Stimulated activated CD8-positive, alpha-beta memory T cell treated with anti-CD3 and anti-CD28 coated beads, Interleukin-12 subunit alpha, Interleukin-12 subunit beta, amount 100 ng/mL, for 4 hours (primary cell): Measurements from ENCODE around the gene CELA3A.
"Not testable (repeated sequence)": the region's sequence is repeated elsewhere in the genome, so short reads cannot be mapped to it uniquely, and the experiment has no call there.

Experiments
- DNase-seq: peaks from one replicate; pipeline ENCODE4 v3.0.0-alpha.2; 2020; ENCODE audit warnings: low read depth

CELA3A gene

DNA sequence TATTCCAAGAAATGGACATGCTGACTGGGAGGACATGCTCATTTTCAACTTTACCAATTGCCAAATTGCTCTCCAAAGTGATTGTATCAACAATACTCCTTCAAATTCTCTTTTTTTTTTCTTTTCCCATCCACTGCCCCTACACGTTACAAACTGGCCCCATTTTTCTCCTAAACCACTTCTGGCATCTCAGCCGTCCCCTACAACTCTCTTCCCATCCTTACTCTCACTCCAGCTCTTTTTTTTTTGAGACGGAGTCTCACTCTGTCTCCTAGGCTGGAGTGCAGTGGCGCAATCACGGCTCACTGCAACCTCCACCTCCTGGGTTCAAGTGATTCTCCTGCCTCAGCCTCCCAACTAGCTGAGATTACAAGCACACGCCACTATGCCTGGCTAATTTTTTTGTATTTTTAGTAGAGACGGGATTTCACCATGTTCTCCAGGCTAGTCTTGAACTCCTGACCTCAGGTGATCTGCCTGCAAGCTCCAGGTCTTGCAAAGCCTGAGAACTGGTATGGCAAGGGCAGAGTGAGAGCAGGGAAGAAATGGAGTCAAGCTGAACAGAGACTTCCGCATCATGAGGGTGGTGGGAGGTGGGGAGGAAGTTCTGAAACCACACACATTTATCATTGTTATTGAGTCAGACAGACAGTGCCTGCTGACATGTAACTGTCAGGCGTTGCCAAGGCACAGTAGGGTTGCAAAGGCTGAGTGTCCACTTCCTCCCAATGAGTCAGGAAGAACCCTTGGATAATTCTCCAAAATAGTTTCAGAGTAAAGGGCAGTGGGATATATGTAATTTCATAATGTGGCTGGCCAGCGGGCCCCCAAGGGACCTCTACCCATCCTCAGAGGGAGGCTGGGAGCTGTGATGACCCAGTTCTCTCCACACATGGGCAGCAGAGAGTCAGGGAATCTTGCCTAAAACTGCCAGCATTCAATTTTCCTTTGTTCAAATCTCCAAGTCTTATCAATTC is 17.4 kb downstream of the CELA3A start:
- peak; percentile 39 for DNase-seq

DNA sequence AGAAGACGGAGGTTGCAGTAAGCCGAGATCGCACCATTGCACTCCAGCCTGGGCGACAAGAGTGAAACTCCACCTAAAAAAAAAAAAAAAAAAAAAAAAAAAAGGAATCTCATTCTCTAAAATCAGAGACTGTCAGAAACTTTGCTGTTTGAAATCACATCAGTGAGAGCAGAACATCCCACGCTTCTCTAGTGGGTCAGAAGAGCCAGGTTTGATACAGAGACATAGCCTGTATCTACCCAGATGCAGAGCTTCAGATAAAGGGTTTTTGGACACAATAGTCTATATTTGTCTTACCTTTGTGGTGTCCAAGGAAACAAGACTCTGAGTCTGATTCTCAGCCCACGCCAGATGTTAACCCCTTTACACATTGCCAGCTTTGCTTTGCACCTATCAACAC is 19.6 kb downstream of the CELA3A start:
- DNase-seq: no peak

DNA sequence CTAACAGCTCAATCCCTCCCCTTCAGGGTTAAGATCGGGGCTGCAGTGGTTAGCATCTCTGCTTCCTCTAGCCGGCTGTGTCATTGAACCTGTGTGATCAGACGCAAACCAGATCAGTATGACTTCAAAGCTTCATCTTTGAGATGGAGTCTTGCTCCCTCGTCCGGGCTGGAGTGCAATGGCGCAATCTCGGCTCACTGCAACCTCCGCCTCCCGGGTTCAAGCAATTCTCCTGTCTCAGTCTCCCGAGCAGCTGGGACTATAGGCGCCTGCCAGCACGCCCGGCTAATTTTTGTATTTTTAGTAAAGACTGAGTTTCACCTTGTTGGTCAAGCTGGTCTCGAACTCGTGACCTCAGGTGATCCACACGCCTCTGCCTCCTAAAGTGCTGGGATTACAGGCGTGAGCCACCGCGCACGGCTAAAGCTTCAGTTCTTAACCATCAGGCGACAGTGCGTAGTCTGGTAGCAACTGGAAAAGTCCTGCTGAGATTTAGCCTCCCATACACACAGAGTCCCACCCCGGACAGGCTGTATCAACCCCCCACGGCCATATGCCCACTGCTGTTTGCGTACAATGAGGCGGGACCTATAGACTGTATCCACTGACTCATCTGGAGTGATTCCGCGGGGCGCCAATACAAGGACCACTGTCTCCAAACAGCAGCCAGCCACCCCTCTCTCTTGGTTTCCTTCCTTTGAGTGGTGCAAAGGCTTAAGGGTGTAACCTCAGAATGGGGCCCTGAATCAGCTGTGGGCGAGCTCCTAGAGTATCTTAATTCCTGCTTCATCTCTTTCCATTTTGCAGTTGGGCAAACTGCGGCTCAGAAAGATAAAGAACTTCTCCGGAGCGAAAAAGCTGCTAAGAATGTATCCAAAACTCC is 23.3 kb downstream of the CELA3A start:
- DNase-seq: peak; percentile 51

DNA sequence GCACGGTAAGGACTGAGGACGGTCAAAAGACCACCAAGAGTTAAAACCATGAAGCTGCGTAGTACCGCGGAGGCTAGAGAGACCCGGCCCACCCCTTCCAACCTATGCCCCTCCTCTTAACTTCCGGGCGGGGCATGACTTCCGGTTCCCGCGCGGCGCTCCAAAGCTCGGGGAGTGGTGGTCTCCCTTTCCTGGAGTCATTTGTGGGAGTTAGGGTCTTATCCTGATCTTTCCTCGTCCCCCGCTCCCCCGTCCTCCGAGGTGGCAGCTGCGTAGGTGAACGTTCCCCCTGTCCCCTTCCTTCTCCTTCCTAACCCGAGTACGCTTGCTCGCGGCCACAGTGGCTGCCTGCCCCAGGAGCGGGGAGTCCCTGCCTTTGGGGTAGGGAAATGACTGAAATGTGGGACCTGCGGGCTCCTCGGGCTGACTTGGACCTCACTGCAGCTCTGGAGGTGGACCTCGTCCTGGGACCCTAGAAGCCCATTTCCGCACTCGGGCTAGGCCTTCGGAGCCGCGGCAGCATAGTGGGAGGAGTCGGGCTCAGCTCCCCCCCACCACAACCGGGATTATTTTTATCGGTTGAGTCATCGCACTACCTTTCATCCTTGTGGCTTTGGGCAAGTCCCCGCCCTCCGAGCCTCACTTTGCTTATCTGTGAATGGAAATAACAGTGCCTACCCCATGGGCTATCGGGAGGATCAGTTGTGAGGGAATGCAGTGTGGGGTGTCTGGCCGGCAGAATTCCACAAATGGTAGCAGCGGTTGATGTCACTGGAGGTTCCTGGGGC is 24.1 kb downstream of the CELA3A start:
- DNase-seq: peak; percentile 81

DNA sequence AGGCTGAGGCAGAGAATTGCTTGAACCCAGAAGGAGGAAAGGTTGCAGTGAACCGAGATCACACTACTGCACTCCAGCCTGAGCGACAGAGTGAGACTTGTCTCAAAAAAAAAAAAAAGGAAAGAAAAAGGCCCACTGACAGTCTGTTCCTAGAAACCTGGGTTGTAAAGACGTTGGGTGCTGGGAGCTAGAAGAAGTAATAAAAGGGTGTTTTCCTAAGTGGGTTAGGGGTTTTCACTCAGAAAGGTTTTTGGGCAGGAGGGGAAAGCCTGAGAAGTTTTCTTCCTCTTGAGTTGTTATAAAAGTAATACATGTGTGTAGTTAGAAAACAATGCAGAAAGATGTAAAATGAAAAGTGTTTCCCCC is 25.4 kb downstream of the CELA3A start:
- no peak for DNase-seq

DNA sequence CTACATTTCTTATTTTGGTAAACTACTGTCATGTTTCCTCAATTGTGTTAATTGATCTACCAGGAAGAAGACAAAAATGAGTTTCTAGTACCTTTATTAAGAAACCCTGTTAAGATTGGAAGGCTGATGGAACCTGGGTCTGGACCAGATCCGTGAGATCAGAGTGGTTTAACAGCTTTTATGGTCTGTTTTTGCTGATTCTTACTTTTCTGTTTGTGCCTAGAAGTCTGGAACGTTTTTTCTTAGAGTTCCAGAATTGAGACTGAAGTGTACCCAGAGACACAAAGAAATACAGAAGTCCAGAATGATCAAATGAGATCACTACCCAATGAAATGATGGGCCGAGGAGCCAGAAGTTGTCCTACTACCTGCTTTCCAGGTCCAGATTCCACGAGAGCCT is 28.6 kb downstream of the CELA3A start:
- DNase-seq: no peak

DNA sequence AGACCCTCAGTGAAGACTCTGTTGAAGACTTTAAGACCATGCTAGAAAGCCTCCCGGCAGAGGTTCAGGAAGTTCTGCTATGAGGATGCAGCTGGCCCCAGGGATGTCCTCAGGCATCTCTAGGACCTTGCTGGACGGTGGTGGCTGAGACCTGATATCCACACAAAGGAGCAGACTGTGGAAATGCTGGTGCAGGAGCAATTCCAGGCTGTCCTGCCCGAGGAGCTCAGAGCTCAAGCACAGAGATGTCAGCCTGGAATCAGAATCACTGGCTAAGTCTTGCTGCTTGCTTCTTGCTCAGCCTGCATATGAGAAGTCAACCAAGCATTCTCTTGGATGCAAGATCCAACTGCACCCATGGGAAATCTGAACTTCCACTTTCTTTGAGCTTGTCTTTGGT is 29.0 kb downstream of the CELA3A start:
- DNase-seq: no peak

DNA sequence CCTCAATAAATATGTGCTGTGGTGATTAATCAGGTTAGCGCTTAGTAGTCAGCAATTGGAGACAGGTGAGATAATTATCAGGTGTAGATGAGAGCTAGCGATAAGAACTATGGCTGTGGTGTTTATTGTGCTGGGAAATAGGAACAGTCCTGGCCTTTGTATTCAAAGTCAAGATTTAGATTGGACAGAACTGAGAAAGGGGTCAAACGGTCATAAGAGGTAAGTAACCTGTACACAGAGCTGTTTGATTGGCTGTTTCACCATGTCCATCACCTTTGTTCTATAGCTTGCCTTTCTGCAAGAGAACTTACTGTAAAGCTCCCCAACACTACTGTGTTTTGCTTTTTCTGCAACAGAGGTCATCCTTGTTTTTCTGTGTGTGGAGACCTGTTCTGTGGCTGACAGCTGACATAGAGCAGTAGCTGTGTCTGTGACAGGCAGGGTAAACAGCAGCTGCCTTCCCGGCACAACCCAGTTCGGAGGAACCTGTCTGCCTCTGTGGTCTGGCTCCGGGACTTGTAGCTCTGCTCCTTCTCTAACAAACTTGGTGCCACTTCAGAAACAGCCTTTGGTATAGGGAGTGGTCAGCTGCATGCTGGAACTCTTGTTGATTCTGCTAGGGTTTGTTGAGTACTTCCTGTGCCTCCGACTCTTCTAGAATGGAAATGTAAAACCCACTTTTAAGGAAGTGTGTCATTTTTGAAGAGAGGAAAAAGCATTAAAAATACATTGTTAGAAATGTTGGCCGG is 29.9 kb downstream of the CELA3A start:
- DNase-seq: no peak

DNA sequence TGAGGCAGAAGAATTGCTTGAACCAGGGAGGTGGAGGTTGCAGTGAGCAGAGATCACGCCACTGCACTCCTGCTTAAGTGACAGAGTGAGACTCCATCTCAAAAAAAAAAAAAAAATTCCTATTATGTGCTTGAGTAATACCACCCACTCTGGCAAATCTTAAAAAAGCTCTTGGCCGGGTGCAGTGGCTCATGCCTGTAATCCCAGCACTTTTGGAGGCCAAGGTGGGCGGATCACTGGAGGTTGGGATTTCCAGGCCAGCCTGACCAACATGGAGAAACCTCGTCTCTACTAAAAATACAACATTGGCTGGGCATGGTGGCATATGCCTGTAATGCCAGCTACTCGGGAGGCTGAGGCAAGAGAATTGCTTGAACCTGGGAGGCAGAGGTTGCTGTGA is 33.4 kb downstream of the CELA3A start:
- not testable (repeated sequence) for DNase-seq

DNA sequence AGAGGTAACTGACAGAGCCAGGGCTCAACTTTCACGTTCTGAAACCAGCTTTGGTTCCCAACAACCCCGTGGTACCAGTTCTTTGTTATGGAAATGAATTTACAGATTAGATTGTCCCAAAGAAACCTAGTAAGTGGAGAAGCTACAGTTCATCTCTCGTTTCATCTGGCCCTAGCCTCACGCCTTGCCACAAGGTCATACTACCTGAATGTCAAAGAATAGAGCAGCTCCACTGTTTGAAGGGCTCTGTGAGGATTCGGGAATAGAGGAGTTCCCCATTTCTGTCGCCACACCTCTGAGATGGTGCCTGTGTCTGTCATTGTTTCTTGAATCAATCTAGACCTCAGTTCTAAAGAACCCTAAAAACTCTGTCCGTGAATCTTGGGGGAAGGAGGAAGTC is 36.1 kb downstream of the CELA3A start:
- DNase-seq: no peak

DNA sequence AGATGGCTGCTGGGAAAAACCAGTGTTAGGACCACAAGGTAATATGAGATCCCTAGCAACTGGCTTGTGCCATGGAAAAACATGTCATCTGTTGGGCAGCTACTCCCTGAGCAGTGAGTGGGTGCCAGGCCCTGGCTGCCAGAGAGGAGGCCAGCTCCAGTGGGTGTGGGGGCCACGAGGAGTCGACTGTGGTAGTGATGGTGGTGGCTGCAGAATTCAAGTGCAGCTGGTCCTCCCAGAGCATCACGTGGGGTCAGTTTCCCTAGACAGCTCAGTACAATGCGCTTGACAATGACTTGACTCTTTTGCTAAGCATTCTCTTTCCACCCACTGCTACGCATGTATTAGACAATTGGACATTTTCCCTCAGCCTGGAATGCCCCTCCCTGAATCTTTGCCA is 36.6 kb downstream of the CELA3A start:
- DNase-seq: no peak

DNA sequence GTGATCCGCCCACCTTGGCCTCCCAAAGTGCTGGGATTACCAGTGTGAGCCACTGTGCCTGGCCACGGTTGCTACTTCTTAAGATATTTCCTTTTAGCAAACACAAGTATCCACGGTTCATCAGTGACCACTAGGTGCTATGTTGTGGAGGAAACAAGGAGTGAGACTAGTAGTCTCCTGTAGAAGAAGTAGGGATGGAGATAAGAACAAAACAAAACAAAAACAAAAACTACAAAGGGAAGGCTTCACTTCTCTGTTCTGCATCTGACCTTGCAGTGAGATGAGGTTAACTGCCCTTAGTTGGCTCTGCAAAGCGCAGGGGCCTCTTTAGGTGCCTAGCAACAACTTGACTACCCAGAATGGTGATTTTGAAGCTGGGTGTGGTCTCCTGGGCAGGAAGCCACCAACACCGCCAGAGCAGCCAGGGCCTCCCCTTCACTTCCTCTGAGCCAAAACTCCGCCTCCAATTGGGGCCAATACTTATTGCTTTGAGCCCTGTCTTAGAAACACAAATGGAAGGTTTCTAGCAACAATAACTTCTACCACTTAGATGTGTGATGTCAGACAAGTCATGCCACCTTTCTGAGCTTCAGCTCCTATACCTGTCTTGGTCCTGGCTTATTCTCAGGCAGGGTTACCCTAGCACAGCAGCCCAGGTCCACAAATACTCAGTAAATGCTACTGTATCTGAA is 38.3 kb downstream of the CELA3A start:
- DNase-seq: peak; percentile 65

DNA sequence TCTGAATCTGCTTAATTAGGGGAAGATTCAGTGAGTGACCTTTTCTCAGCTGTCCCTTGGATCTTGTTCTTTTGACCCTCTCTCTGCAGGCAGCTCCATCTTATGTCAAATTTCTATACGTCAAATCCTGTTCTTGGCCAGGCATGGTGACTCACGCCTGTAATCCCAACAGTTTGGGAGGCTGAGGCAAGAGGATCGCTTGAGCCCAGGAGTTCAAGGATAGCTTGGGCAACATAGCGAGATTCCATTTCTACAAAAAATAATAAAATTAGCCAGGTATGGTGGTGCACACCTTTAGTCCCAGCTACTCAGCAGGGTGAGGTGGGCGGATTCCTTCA is 38.8 kb downstream of the CELA3A start:
- DNase-seq: no peak

DNA sequence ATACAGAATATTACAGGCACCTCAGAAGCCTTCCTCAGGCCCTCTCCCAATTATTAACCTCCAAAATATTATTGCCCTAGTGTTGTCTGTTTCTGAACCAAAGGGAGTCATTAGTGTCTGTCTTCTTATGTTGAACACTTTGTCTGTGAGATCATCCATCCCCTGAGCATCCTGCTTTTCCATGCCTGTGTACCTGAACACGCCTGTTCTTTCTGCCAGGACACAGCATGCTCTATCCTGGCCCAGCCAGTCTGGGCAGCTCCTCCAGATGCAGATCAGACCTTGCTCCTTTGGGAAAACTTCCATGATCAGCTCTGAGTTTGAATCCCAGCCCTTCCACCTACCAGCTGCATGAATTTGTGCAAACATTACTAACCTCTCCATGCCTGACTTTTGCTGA is 40.0 kb downstream of the CELA3A start:
- DNase-seq: no peak

DNA sequence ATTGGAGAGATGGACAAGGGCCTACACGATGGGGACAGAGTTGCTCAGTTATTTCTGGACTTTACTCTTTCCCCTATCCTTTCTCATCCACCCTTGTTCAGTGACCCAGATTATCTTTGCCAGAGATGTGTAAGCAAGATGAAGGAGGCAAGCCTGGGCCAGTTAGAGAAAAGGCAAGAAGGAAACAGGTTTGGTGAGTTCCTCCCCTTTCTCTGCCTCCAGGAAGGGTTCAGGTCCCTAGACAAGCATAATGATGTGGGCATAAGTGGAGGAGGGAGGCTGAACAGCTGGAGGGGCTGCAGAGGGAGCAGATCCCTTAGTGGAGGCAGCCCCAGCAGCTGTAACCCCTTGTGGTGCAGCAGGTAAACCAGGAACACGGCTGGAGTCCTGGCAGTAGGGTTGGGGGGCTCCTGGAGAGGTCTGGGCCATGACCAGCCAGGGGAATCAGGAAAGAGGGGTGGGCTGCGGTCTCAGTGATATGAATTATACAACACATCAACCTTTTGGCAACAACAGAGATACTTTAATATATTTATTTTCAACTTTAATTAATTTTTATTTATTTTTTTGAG is 41.8 kb downstream of the CELA3A start:
- no peak for DNase-seq

DNA sequence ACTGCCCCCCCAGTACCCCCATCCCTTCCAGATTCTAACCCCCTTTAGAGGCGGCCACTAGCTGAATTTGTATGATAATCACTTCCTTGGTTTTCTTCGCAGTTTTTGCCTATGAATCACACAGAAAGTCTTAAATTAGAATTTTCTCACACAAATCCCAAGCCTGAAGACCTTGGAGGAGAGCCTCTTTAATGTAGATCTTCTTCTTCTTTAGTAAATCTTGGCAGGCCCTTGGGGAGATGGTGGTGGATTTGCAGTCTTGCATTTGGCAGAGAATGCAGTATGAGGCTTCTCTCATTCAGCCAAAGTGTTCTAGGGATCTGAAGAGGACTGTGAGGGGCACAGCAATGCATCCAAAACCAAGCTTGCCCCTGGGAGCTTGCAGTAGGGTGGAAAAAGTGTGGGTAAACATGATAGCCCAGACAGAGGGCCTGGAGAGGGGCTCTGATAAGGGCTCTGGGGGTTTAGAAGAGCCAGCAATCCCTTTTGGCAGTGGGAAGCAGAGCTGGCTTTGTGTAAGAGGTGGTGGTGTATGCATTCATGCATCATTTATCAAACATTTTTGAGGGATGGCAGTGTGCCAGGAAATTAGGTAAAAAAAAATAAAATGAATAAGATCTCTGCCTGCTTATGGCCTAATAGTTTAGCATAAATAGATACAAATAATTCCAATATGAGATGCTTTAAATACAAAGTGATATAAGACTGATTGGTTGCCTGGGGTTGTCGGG is 43.4 kb downstream of the CELA3A start:
- DNase-seq: no peak

DNA sequence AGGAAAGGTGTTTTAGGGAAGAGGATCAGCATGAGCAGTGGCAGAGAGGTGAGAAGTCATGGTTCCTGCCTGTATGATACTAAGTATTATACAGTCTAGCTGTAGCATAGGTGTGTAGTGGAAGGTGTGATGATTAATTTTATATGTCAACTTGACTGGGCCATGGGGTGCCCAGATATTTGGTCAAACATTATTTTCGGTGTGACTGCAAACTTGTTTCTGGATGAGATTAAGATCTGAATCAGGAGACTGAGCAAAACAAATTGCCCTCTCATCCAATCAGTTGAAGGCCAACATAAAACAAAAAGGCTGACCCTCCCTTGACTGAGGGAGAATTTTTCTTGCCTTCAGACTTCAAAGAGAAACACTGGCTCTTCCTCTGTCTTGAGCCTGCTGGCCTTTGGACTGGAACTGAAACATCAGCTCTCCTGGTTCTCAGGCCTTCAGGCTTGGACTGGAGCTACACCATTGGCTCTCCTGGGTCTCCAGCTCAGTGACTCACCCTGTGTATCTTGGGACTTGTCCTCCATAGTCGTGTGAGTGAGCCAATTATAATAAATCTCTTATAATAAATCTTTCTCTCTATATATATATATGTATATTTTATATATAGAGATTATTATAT is 44.3 kb downstream of the CELA3A start:
- no peak for DNase-seq

DNA sequence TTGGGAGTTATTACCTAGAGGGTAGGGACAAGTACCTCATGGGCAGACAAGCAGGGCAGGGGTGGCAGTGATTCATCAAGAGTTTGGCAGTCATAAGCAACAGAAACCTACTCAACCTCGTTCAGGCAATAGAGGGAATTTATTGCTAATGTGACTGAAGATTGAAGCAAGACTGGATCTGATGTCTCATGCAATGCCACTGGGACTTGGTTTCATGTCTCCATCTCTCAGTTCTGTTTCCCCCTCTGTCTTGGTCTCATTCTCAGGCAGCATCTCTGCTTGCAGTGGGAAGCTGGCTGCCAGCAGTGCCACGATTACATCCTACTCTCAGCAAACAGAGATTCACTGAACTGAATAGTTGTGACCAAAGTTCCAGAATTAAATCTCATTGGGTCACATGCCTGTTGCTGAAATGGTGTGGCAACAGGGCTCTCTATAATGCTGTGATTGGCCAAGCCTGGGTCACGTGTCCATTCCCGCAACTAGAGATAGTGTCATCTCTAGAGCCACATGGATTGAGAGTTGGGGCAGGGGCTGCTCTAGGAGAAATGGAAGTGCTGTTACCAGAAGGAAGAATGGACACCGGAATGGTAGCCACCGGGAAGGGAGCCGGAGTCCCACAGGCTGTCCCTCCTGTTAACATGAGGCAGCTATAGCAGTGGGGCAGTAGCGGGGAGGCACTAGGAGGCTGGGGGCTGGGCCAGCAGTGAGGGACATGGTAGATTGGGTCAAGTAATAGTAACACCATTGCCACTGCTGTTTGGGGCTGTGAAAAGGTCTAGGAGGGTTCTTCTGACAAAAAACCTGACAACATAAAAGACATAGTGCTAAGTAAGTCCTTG is 47.1 kb downstream of the CELA3A start:
- no peak for DNase-seq

DNA sequence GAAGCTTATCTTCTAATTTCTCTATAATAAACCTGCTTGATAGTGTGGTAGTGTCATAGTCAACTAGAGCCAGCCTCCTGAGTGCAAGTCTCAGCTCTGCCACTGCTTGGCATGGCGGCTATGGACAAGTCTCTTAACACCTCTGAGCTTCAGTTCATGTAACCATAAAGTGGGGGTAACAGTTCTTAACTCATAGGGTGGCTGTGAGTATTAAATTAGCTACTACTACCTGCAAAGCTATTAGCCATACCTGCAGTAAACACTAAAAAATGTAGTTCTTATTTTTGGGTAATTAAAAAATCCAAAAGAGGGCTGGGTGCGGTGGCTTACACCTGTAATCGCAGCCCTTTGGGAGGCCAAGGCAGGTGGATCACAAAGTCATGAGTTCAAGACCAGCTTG is 48.9 kb downstream of the CELA3A start:
- DNase-seq: no peak
